Measurements from ENCODE around the gene AK4.

DNA sequence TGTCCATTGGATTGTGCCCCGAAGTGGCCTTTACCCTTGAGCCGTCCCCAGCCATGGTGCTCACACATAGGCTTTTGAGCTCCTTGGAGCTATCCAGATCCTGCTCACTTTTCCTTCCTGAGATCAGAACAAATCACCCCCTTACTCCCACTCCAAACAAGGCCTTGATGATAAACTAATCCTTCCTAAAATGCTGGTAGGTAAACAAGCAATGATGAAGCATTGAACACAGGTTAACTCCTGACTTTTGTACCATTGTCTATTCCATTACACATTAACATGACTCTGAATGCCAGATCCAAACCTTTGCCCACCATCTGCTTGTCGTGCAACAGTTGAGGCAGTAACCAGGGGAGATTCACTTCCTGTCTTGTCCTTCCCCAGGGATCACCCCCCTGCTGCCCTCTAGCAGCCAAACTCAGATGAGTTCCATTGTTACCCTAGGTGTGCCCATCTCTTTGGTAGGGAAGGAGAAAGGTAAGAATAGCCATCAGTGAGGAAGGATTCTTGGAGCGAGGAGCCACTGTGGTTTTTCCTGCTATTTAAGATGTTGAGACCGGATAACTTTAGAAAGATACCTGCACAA, 81.8 kb downstream of the AK4 start:
- TF ChIP-seq POLR2A (IDR thresholded peaks at IDR 0.05) (no peak), CTCF (IDR thresholded peaks at IDR 0.05) (no peak)

Measured in ovary (tissue), 3 donors.